SK-N-SH (cell line): ENCODE results near the gene DPYSL5. TPM values are rescaled to one million over a fixed set of nuclear protein-coding genes. Genes with fewer than 3 reads are reported as not detected.

Experiments
- CTCF ChIA-PET: fragments of 300-600, 350-600 bp; formaldehyde crosslinking; extraction: SDS; loops from one replicate; lab custom pipeline; 2021; lab: Yijun Ruan, JAX
- POLR2A ChIA-PET: fragments of 350-600 bp; sonication (Branson Sonifier 250); formaldehyde crosslinking; extraction: SDS; loops from one replicate; lab custom pipeline; 2020; ENCODE audit warnings: antibody characterized with exemption, inconsistent platforms; lab: Yijun Ruan, JAX
- DNase-seq: peaks from one replicate; pipeline ENCODE4 v3.0.0; 2012
- H2AFZ ChIP-seq: fragments of 200-600 bp; sonication (generic); 2 replicates; pipeline ENCODE4 v1.8.1; 2016; ENCODE audit warnings: antibody characterized with exemption, mild to moderate bottlenecking, low read depth
- H3F3A ChIP-seq: fragments of 200-600 bp; sonication (generic); replicated peaks from 2 replicates; pipeline ENCODE3; 2016; ENCODE audit warnings: antibody characterized with exemption, mild to moderate bottlenecking; ENCODE audit not compliant: insufficient read depth
- H3K27ac ChIP-seq, 2 experiments: fragments of 200-500 bp in 1 of 2; fragments of 200-600 bp in 1 of 2; sonication (Bioruptor generic) in 1 of 2; sonication (generic), shearing (Covaris generic) in 1 of 2; 2 replicates each; pipeline versions ENCODE4 v1.5.1 to v1.6.1; 2014 to 2016; ENCODE audit warnings: low read depth in 2 of 2, inconsistent platforms in 1 of 2, low read length in 1 of 2, mild to moderate bottlenecking in 1 of 2, mixed read lengths in 1 of 2
- H3K27me3 ChIP-seq: fragments of 200-600 bp; sonication (generic), shearing (Covaris generic); 2 replicates; pipeline ENCODE4 v1.6.1; 2016; ENCODE audit warnings: mixed run types; ENCODE audit not compliant: insufficient read depth
- H3K36me3 ChIP-seq, 2 experiments: fragments of 200-500 bp in 1 of 2; fragments of 200-600 bp in 1 of 2; sonication (Bioruptor generic) in 1 of 2; sonication (generic) in 1 of 2; replicated peaks in 1 of 2; 2 replicates each; pipeline versions ENCODE3 to v1.5.1; 2014 to 2016; ENCODE audit warnings: low read length in 1 of 2, mild to moderate bottlenecking in 1 of 2; ENCODE audit not compliant: insufficient read depth in 2 of 2, control insufficient read depth in 1 of 2
- H3K4me1 ChIP-seq, 2 experiments: fragments of 200-500 bp in 1 of 2; fragments of 200-600 bp in 1 of 2; sonication (Bioruptor generic) in 1 of 2; sonication (generic), shearing (Covaris generic) in 1 of 2; 2 replicates each; pipeline versions ENCODE4 v1.5.1 to v1.6.1; 2014 to 2016; ENCODE audit warnings: low read depth in 1 of 2, low read length in 1 of 2, mixed run types in 1 of 2; ENCODE audit not compliant: insufficient read depth in 2 of 2, control insufficient read depth in 1 of 2
- H3K4me2 ChIP-seq: fragments of 200-600 bp; sonication (generic), shearing (Covaris generic); 2 replicates; pipeline ENCODE4 v1.6.1; 2017; ENCODE audit warnings: mixed run types
- H3K4me3 ChIP-seq, 2 experiments: fragments of 200-500 bp in 1 of 2; fragments of 200-600 bp in 1 of 2; sonication (Bioruptor generic) in 1 of 2; sonication (generic), shearing (Covaris generic) in 1 of 2; 2 replicates each; pipeline versions ENCODE4 v1.5.1 to v1.8.1; 2014 to 2016; ENCODE audit warnings: low read depth in 2 of 2, inconsistent platforms in 1 of 2, low read length in 1 of 2, mild to moderate bottlenecking in 1 of 2, mixed read lengths in 1 of 2, moderate library complexity in 1 of 2
- H3K79me2 ChIP-seq: fragments of 200-600 bp; sonication (generic); 2 replicates; pipeline ENCODE4 v1.8.1; 2017; ENCODE audit warnings: mild to moderate bottlenecking; ENCODE audit not compliant: insufficient read depth
- H3K9ac ChIP-seq: fragments of 200-600 bp; sonication (generic); 2 replicates; pipeline ENCODE4 v1.6.1; 2017; ENCODE audit warnings: mixed run types
- H3K9me2 ChIP-seq: fragments of 200-600 bp; sonication (generic); 2 replicates; pipeline ENCODE4 v1.6.1; 2017; ENCODE audit warnings: mixed run types
- H3K9me3 ChIP-seq: fragments of 200-600 bp; sonication (generic); 2 replicates; pipeline ENCODE4 v1.6.1; 2017; ENCODE audit warnings: mixed run types, mild to moderate bottlenecking, moderate library complexity
- H4K20me1 ChIP-seq: fragments of 200-600 bp; sonication (generic); 2 replicates; pipeline ENCODE4 v1.6.1; 2017; ENCODE audit warnings: mild to moderate bottlenecking, mixed run types; ENCODE audit not compliant: insufficient read depth
- ELF1 ChIP-seq: IDR thresholded peaks from 2 replicates; pipeline ENCODE4 v1.4.0; 2012
- EP300 ChIP-seq, 2 experiments: IDR thresholded peaks; 2 replicates each; pipeline versions ENCODE4 v1.4.0 to v1.6.1; 2012; ENCODE audit warnings: borderline replicate concordance in 1 of 2, low read depth in 1 of 2, low read length in 1 of 2
- GATA2 ChIP-seq: sonication (generic); formaldehyde crosslinking; IDR thresholded peaks from 2 replicates; pipeline ENCODE4 v1.5.0; 2020; ENCODE audit warnings: mild to moderate bottlenecking, missing genetic modification reagents
- MEF2A ChIP-seq: IDR thresholded peaks from 2 replicates; pipeline ENCODE4 v1.4.0; 2012; ENCODE audit warnings: low read depth, borderline replicate concordance
- MXI1 ChIP-seq: IDR thresholded peaks from 2 replicates; pipeline ENCODE4 v1.6.1; 2012; ENCODE audit warnings: mild to moderate bottlenecking, low read depth, low read length, improper control_type of control experiment
- NRF1 ChIP-seq: IDR thresholded peaks from 2 replicates; pipeline ENCODE4 v1.6.1; 2012; ENCODE audit warnings: low read depth, mild to moderate bottlenecking, low read length
- PBX3 ChIP-seq: IDR thresholded peaks from 2 replicates; pipeline ENCODE4; 2012
- RAD21 ChIP-seq: IDR thresholded peaks from 2 replicates; pipeline ENCODE4 v1.6.1; 2012; ENCODE audit warnings: mild to moderate bottlenecking, low read length
- RCOR1 ChIP-seq: fragments of 150-350 bp; IDR thresholded peaks from 2 replicates; pipeline ENCODE4 v1.6.1; 2017; ENCODE audit warnings: antibody characterized with exemption, low read length
- SMC3 ChIP-seq: IDR thresholded peaks from 2 replicates; pipeline ENCODE4 v1.6.1; 2012; ENCODE audit warnings: low read depth, low read length, improper control_type of control experiment
- TCF12 ChIP-seq: IDR thresholded peaks from 2 replicates; pipeline ENCODE4 v1.4.0; 2012
- TEAD4 ChIP-seq: IDR thresholded peaks from 2 replicates; pipeline ENCODE4 v1.4.0; 2012; ENCODE audit warnings: mild to moderate bottlenecking, borderline replicate concordance; ENCODE audit not compliant: insufficient read depth
- YY1 ChIP-seq: IDR thresholded peaks from 2 replicates; pipeline ENCODE4 v1.4.0; 2012; ENCODE audit warnings: low read depth, mild to moderate bottlenecking
- ZBTB33 ChIP-seq: IDR thresholded peaks from 2 replicates; pipeline ENCODE4 v1.4.0; 2012; ENCODE audit warnings: low read depth, borderline replicate concordance
- WGBS: methylation state at CpG from one replicate; pipeline ENCODE4 v1.1.6; 2017; ENCODE audit warnings: low lambda C conversion rate; 5-methylcytosine and 5-hydroxymethylcytosine counted together
- polyA plus RNA-seq, 3 experiments: library from polyadenylated mRNA; depleted of rRNA; stranded (reverse); fragments of >200 nt; gene quantifications; 2 replicates each; pipeline ENCODE4 v1.2.3, GENCODE V29; 2012
- TF ChIP-seq, protein P1 (sequence below): fragments of 200-600 bp; sonication (generic); IDR thresholded peaks from 2 replicates; pipeline ENCODE4 v1.6.1; 2017; ENCODE audit warnings: antibody characterized with exemption, mild to moderate bottlenecking, moderate library complexity
- TF ChIP-seq, protein P2 (sequence below): IDR thresholded peaks from 2 replicates; pipeline ENCODE4 v1.4.0; 2012; ENCODE audit warnings: low read depth, borderline replicate concordance

Gene DPYSL5
- polyA plus RNA-seq, 1 of the 3 experiments (the other 2 are of a cell fraction): 0.79 TPM

- no peak overlapping the region for H3K4me2 ChIP-seq
- WGBS: 57% methylated on average over 6 of the region's 8 CpGs
- POLR2A ChIA-PET: interaction anchor here (1.1 kb wide), 1 partner anchor 36 kb away, joined by 3 read pairs; the partner anchor contains the start of gene DPYSL5
- peaks cover 41% of the 10 kb centered on the region for H3K27me3 ChIP-seq
- CTCF ChIA-PET: interaction anchor here (0.9 to 2.4 kb wide), 8 partner anchors 21 to 52 kb away, joined by 3 to 7 read pairs (median 6); no protein-coding TSS in a partner anchor
- H3K79me2 ChIP-seq: no peaks in the 10 kb centered on the region
- H3K9me2 ChIP-seq: no peaks in the 10 kb centered on the region
- H3K4me1 ChIP-seq: peaks cover 0 to 3% of the 10 kb centered on the region in 2 experiments; a peak in 1 of 4 replicates
- H3K9ac ChIP-seq: no peak overlapping the region
- no peaks in the 10 kb centered on the region for H3K9me3 ChIP-seq
- no peak overlapping the region for H2AFZ ChIP-seq
- no peak for TF ChIP-seq MEF2A
- no peak for TF ChIP-seq ELF1
- TF ChIP-seq RCOR1: no peak
- TF ChIP-seq MXI1: no peak
- no peak for TF ChIP-seq YY1
- no peak for TF ChIP-seq EP300 (IDR thresholded peaks at IDR 0.05; ENCODE audit: borderline replicate concordance in 1 of 2, low read depth in 1 of 2, low read length in 1 of 2)
- TF ChIP-seq RAD21: no peak
- TF ChIP-seq, protein P1, sequence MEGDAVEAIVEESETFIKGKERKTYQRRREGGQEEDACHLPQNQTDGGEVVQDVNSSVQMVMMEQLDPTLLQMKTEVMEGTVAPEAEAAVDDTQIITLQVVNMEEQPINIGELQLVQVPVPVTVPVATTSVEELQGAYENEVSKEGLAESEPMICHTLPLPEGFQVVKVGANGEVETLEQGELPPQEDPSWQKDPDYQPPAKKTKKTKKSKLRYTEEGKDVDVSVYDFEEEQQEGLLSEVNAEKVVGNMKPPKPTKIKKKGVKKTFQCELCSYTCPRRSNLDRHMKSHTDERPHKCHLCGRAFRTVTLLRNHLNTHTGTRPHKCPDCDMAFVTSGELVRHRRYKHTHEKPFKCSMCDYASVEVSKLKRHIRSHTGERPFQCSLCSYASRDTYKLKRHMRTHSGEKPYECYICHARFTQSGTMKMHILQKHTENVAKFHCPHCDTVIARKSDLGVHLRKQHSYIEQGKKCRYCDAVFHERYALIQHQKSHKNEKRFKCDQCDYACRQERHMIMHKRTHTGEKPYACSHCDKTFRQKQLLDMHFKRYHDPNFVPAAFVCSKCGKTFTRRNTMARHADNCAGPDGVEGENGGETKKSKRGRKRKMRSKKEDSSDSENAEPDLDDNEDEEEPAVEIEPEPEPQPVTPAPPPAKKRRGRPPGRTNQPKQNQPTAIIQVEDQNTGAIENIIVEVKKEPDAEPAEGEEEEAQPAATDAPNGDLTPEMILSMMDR: no peak
- TF ChIP-seq TEAD4: no peak
- no peak for TF ChIP-seq PBX3
- H3K36me3 ChIP-seq: no peaks in the 10 kb centered on the region
- no peaks in the 10 kb centered on the region for H3F3A ChIP-seq
- DNase-seq: no peak
- H3K4me3 ChIP-seq: no peak overlapping the region
- H4K20me1 ChIP-seq: no peaks in the 10 kb centered on the region
- H3K27ac ChIP-seq: no peak overlapping the region
Observed at GRCh38 chr2:26883956-26884355, 36.0 kb downstream of the DPYSL5 start.

DNA sequence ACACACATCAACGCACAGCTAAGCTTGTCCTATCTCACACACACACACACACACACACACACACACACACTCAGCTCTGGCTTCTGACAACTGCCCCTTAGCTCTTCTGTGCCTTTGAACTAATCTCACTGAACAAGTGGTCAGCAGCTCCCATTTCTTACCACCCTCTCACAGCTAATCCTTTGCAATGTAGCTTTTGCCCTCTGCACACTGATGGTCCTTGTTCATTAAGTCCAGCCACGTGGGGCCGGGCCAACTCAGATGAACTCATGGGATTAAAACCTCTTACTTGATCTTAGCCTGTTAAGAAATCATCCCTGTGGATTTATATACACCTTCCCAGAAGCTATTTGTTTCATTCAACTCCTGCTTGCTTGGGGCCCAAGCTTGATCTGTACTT lies 36.6 kb downstream of the DPYSL5 start:
- DNase-seq: no peak
- 62% methylated on average over 3 of the region's 3 CpGs for WGBS
- no peaks in the 10 kb centered on the region for H4K20me1 ChIP-seq
- no peaks in the 10 kb centered on the region for H3K79me2 ChIP-seq
- H3F3A ChIP-seq: no peaks in the 10 kb centered on the region
- H3K36me3 ChIP-seq: no peaks in the 10 kb centered on the region
- no peak overlapping the region for H3K9ac ChIP-seq
- CTCF ChIA-PET: interaction anchor here (0.9 to 1.4 kb wide), 6 partner anchors 21 to 51 kb away, joined by 3 to 7 read pairs (median 5); no protein-coding TSS in a partner anchor
- peaks cover 46% of the 10 kb centered on the region for H3K27me3 ChIP-seq
- peaks cover 0 to 3% of the 10 kb centered on the region in 2 experiments; a peak in 1 of 4 replicates for H3K4me1 ChIP-seq
- H3K27ac ChIP-seq: no peak overlapping the region
- no peak for TF ChIP-seq RCOR1
- TF ChIP-seq ZBTB33: no peak
- no peak for TF ChIP-seq SMC3
- no peak for TF ChIP-seq GATA2 (CRISPR knock-in tag)
- TF ChIP-seq TCF12: no peak
- no peak for TF ChIP-seq NRF1
- no peak for TF ChIP-seq RAD21
- no peak for TF ChIP-seq PBX3
- no peak for TF ChIP-seq ELF1
- TF ChIP-seq, protein P2, sequence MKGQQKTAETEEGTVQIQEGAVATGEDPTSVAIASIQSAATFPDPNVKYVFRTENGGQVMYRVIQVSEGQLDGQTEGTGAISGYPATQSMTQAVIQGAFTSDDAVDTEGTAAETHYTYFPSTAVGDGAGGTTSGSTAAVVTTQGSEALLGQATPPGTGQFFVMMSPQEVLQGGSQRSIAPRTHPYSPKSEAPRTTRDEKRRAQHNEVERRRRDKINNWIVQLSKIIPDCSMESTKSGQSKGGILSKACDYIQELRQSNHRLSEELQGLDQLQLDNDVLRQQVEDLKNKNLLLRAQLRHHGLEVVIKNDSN: no peak
- no peaks in the 10 kb centered on the region for H3K9me3 ChIP-seq
- no peak overlapping the region for H3K4me3 ChIP-seq
- H3K4me2 ChIP-seq: no peak overlapping the region
- H3K9me2 ChIP-seq: no peaks in the 10 kb centered on the region
- H2AFZ ChIP-seq: no peak overlapping the region
- POLR2A ChIA-PET: interaction anchor here (1.0 to 1.1 kb wide), 2 partner anchors 35 to 36 kb away, joined by 3 read pairs; partner anchors contain the start of gene DPYSL5
